ENCODE data around the gene ELMO1.

ELMO1 gene

DNA sequence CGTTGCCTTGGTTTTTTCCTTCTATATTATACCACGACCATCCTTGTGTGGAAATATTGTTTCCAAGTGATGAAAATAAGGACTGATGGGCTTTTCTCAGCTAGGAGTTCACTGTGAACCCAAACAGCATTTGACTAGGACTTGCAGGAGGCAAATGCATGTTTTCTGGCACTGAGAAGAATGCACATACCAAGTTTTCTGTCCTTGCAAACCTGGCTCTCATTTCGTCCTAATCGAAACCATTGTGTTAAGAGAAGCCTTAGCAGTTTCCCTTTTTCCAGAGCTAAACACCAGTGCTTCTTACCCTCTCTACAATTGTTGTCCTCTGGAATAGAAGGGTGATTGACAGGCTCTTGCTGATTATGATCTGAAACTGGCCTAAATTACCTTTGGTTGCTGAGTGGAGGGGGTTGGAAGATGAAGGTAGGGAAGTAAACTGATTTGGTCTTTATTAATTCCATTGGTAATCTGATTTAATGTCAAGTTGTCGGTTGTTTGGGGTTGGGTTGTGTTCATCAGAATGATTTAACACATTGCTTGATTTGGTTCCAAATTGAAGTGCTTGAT is 33.1 kb upstream of the ELMO1 start:
- H3K9ac ChIP-seq, result no peak overlapping the region

DNA sequence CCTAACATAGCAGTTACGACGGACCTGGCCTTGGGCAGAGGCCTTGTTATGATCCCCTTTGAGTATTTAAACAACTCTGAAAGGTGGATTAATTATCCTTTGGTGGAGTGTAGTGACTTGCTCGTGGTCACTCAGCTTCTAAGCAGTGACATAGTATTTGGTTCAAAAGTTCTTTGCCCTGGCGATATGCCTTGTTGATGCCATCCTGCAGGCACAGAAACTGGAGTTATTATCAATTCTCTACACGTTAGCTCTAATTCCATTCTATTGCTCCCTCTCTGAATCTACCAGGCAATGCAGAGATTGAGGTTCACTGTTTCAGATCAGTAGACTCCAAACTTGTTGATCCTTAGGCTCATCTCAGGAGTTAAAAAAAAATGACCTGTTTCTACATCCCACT is 32.5 kb upstream of the ELMO1 start:
- no peak overlapping the region for H3K27ac ChIP-seq
- no peaks in the 10 kb centered on the region for H3K27me3 ChIP-seq (ENCODE audit: control insufficient read depth, insufficient read depth, low read length)

More for the DNA sequence above, 33.1 kb upstream of the ELMO1 start:
- Histone ChIP-seq H3K79me2 (no peaks in the 10 kb centered on the region), H3K27ac (no peak overlapping the region), H3K4me2 (ENCODE audit: low read length) (no peak overlapping the region), H3K9me3 (ENCODE audit: control insufficient read depth, low read length) (no peaks in the 10 kb centered on the region), H3K4me3 (ENCODE audit: low read depth, low read length) (no peak overlapping the region), H3K27me3 (ENCODE audit: control insufficient read depth, insufficient read depth, low read length) (no peaks in the 10 kb centered on the region), H3K4me1 (peaks cover 6% of the 10 kb centered on the region), H2AFZ (no peak overlapping the region), H3K36me3 (ENCODE audit: control insufficient read depth, insufficient read depth, low read length) (no peaks in the 10 kb centered on the region)
- TF ChIP-seq, protein P1, sequence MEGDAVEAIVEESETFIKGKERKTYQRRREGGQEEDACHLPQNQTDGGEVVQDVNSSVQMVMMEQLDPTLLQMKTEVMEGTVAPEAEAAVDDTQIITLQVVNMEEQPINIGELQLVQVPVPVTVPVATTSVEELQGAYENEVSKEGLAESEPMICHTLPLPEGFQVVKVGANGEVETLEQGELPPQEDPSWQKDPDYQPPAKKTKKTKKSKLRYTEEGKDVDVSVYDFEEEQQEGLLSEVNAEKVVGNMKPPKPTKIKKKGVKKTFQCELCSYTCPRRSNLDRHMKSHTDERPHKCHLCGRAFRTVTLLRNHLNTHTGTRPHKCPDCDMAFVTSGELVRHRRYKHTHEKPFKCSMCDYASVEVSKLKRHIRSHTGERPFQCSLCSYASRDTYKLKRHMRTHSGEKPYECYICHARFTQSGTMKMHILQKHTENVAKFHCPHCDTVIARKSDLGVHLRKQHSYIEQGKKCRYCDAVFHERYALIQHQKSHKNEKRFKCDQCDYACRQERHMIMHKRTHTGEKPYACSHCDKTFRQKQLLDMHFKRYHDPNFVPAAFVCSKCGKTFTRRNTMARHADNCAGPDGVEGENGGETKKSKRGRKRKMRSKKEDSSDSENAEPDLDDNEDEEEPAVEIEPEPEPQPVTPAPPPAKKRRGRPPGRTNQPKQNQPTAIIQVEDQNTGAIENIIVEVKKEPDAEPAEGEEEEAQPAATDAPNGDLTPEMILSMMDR (IDR thresholded peaks at IDR 0.05), result no peak

DNA sequence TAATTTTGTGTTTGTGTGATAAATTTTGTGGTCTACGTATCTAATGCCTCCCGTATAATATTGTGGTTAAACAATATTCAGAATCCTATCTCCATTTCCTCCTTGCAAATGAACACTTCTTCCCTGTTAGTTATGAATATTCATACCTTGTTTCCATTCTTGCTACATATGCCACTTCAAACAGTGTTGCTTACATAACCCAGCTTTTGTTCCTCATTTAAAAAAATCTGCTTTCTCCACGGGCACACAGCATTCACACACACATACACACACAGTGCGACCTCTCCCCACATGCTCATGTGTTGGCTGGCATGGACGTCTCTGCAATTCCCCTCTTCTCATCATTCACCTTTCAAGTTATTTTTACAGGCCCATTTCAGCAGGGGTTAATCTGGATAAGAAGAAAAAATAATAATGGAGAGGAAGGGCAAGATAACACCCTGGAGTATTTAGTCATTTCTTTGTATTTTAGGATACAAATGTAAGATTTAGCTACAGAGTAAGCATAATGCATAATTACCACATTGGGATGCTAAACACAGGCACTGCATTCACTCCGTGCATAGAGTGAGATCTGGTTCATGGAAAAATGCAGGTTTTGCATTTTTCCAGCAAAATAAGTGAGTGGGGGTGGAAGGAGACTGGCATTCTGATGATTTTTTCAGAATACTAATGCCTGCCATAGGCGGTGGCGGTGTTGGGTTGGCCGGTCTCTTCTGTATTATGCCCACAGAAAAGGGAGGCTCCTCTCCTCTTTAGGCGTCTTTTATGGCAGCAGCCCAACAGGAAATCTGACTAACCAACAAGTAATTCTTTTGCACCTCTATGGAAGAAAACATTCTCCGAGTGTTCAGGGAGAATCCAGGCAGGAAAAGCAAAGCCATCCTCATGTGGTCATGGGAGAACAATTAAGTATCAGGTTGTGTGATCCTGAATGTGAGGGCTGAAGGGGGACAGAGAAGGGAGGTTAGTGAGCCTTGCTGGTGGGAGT is 31.7 kb upstream of the ELMO1 start:
- Histone ChIP-seq H3K79me2 (no peaks in the 10 kb centered on the region), H3K36me3 (ENCODE audit: control insufficient read depth, insufficient read depth, low read length) (no peaks in the 10 kb centered on the region), H2AFZ (no peak overlapping the region), H3K4me1 (peaks cover 8% of the 10 kb centered on the region), H3K4me3 (ENCODE audit: low read depth, low read length) (no peak overlapping the region), H3K4me2 (ENCODE audit: low read length) (no peak overlapping the region), H3K9me3 (ENCODE audit: control insufficient read depth, low read length) (no peaks in the 10 kb centered on the region), H3K27ac (no peak overlapping the region), H3K9ac (no peak overlapping the region), H3K27me3 (ENCODE audit: control insufficient read depth, insufficient read depth, low read length) (no peaks in the 10 kb centered on the region)
- TF ChIP-seq, protein P1 (IDR thresholded peaks at IDR 0.05), result no peak

More for the DNA sequence above, 32.5 kb upstream of the ELMO1 start:
- no peaks in the 10 kb centered on the region for H3K9me3 ChIP-seq (ENCODE audit: control insufficient read depth, low read length)
- H2AFZ ChIP-seq, result no peak overlapping the region
- no peaks in the 10 kb centered on the region for H3K79me2 ChIP-seq
- no peaks in the 10 kb centered on the region for H3K36me3 ChIP-seq (ENCODE audit: control insufficient read depth, insufficient read depth, low read length)
- TF ChIP-seq, protein P1 (IDR thresholded peaks at IDR 0.05), result no peak
- no peak overlapping the region for H3K4me3 ChIP-seq (ENCODE audit: low read depth, low read length)
- no peak overlapping the region for H3K9ac ChIP-seq
- no peak overlapping the region for H3K4me2 ChIP-seq (ENCODE audit: low read length)
- peaks cover 8% of the 10 kb centered on the region for H3K4me1 ChIP-seq

DNA sequence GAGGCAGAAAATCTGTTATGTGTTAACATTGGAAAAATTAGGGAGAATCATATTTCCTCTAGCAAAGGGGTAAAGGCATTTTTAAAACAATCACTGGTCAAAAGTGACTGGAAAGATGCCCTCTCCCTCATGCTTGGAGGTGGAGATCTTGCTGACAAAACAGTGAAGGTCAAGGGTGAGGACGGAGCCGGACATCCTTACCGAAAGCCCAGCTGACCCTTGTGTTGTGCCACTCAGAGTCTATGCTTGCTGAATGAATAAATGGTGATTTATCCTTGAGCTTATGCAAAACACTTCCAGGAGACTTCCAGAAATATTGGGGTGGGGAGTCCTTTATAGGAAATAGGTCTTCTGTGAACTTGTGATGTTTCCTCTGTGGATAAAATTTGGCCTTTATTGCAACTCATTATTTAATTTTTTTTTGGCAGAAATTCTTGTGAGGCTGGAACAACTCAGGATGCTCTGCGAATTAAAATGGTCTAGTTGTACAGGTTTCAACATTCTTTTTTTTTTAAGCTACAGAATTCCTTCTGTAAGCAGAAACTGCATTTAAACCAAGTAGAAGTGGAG is 28.3 kb upstream of the ELMO1 start:
- H3K4me2 ChIP-seq (ENCODE audit: low read length), result no peak overlapping the region
- no peaks in the 10 kb centered on the region for H3K27me3 ChIP-seq (ENCODE audit: control insufficient read depth, insufficient read depth, low read length)
- H3K79me2 ChIP-seq, result no peaks in the 10 kb centered on the region
- no peak overlapping the region for H3K9ac ChIP-seq
- H2AFZ ChIP-seq, result peak overlapping the region; percentile 64
- no peak overlapping the region for H3K4me3 ChIP-seq (ENCODE audit: low read depth, low read length)
- no peaks in the 10 kb centered on the region for H3K9me3 ChIP-seq (ENCODE audit: control insufficient read depth, low read length)
- H3K36me3 ChIP-seq (ENCODE audit: control insufficient read depth, insufficient read depth, low read length), result no peaks in the 10 kb centered on the region
- no peak overlapping the region for H3K27ac ChIP-seq
- TF ChIP-seq, protein P1 (IDR thresholded peaks at IDR 0.05), result no peak
- H3K4me1 ChIP-seq, result peaks cover 8% of the 10 kb centered on the region
